HG03571 (cell line): ENCODE measurements around the gene JAGN1.
A peak's percentile ranks its signal among the peaks of the same experiment; 100 is the strongest.
"Not testable (repeated sequence)": the region's sequence is repeated elsewhere in the genome, so short reads cannot be mapped to it uniquely, and the experiment has no call there.

Source experiments
- ATAC-seq: cut with Tn5 transposase; IDR thresholded peaks from one replicate; pipeline ENCODE4 v1.9.1; 2021; ENCODE audit not compliant: unreplicated experiment

Gene JAGN1

GRCh38 chr3:9897408-9898372 is 7.3 kb downstream of the JAGN1 start:
- peak; percentile 65 for ATAC-seq

GRCh38 chr3:9898467-9899241 is 8.2 kb downstream of the JAGN1 start:
- ATAC-seq = no peak

- ATAC-seq = no peak
Measured at GRCh38 chr3:9899289-9899791, 8.9 kb downstream of the JAGN1 start.

GRCh38 chr3:9900965-9901415 is 10.6 kb downstream of the JAGN1 start:
- not testable (repeated sequence) for ATAC-seq

GRCh38 chr3:9901967-9902366 is 11.6 kb downstream of the JAGN1 start:
- ATAC-seq = no peak

GRCh38 chr3:9902372-9903237 is 12.2 kb downstream of the JAGN1 start, which contains the start of gene IL17RE:
Gene IL17RE (plus strand): TSS chr3:9902848. CDS start chr3:9902933, 85 bp downstream.
- no peak for ATAC-seq

- ATAC-seq = no peak
Measured at GRCh38 chr3:9903238-9903624, 12.8 kb downstream of the JAGN1 start.

GRCh38 chr3:9903904-9904303 is 13.5 kb downstream of the JAGN1 start:
- ATAC-seq = no peak

- ATAC-seq = no peak
Measured at GRCh38 chr3:9906480-9906879, 16.1 kb downstream of the JAGN1 start.

- ATAC-seq = no peak
Measured at GRCh38 chr3:9908286-9908685, 17.9 kb downstream of the JAGN1 start.

- ATAC-seq = no peak
Measured at GRCh38 chr3:9909221-9910013, 19.0 kb downstream of the JAGN1 start.

- ATAC-seq = no peak
Measured at GRCh38 chr3:9911863-9912262, 21.5 kb downstream of the JAGN1 start.

GRCh38 chr3:9912294-9912935 is 22.0 kb downstream of the JAGN1 start:
- no peak for ATAC-seq

- ATAC-seq = no peak
Measured at GRCh38 chr3:9913601-9914000, 23.2 kb downstream of the JAGN1 start.

- ATAC-seq = no peak
Measured at GRCh38 chr3:9914011-9914410, 23.6 kb downstream of the JAGN1 start.

- ATAC-seq = no peak
Measured at GRCh38 chr3:9914559-9915253, 24.3 kb downstream of the JAGN1 start.

- no peak for ATAC-seq
Measured at GRCh38 chr3:9915254-9916141, 25.1 kb downstream of the JAGN1 start.

- no peak for ATAC-seq
Measured at GRCh38 chr3:9916346-9916733, 25.9 kb downstream of the JAGN1 start.
